Limb (tissue), 2 donors: ENCODE measurements around the gene HCLS1.
"Not testable (repeated sequence)": the region's sequence is repeated elsewhere in the genome, so short reads cannot be mapped to it uniquely, and the experiment has no call there.

Experiments used
- DNase-seq, 2 donors: peaks; one replicate each; pipeline ENCODE4 v3.0.0-alpha.2; 2016; ENCODE audit errors: extremely low spot score in 2 of 2

The HCLS1 gene

DNA sequence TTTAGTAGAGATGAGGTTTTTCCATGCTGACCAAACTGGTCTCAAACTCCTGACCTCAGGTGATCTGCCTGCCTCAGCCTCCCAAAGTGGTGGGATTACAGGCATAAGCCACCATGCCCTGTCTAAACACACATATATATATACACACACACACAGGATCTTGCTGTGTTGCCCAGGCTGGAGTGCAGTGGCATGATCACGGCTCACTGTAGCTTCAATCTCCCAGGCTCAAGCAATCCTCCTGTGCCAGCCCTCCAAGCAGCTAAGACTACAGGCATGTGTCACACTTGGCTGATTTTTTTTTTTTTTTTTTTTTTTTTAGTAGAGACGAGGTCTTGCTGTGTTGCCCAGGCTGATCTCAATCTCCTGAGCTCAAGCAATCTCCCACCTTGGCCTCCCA lies 60.8 kb downstream of the HCLS1 start:
- DNase-seq = not testable (repeated sequence)

DNA sequence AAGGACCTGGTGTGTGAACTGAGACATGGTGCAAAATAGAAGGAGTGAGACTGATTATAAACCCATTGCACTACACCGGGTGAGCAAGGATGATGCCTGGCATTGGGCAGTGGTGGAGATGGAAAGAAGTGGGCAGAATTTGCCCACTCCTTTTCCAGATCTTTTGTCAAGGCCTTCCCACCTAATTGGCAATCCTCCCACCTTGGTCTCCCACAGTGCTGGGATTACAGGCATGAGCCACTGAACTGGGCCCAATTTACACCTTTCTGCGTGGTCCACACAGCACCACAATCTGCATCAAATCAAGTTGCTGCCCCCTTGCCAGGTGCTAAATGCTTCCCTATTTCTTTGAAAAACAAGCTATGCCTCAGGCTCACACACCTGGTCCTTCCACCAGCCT lies 62.1 kb downstream of the HCLS1 start:
- no peak for DNase-seq

DNA sequence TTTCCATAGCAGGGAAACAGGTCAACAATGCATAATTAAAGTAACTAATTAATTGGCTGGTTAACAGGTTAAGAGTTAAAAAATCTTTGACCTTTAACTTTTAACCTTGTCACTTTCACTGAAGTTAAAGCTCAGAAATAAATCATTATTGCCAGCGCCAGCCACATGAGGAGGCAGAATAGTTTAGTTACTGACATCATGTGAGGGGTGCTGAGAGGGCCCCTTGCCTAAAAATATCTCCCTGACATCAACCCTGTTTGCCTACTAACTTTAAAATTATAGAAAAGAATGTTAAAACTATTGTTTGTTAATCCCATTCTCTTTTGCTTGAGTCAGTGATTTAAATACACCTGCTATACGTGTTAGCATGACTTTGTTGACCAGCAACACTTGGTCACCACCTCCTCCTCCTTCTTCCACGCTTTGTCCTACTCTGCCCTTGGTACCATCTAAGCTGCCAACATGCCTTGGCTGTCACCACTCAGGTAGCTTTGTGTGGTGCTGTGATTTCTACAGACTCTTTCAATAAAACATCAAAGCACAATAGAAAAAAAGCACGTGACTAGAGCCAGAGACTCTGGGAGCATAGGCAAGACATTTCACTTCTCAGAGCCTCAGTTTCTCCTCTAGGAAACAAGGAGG lies 64.8 kb downstream of the HCLS1 start:
- DNase-seq = no peak

DNA sequence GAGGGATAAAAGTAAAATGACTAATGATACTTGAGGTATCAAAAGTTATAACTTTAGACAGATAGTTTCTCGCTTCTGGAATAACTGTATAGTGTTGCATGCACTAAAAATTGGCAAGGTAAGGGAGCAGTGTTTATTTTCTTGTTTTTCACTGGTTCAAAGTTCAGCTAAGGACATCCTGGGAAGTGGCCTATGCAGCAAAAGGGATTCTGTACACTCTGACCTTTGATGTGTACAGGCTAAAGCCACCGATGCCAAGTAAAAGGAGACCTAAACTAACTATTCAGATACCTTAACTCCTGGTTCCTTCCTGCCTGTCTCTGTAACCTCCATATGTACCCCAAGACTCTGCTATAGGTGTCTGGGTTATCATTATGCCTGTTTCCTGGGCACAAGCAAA lies 65.9 kb downstream of the HCLS1 start:
- no peak for DNase-seq

DNA sequence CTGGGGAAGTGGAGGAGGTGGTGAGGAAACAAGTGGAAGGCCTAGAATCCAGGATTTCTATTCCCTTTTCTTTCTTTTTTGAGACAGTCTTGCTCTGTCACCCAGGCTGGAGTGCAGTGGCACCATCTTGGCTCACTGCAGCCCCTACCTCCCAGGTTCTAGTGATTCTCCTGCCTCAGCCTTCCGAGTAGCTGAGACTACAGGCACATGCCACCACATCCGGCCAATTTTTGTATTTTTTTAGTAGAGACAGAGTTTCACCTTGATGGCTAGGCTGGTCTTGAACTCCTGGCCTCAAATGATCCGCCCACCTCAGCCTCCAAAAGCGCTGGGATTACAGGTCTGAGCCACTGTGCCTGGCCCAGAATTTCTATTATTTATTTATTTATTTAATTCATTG lies 66.9 kb downstream of the HCLS1 start:
- DNase-seq = not testable (repeated sequence)

DNA sequence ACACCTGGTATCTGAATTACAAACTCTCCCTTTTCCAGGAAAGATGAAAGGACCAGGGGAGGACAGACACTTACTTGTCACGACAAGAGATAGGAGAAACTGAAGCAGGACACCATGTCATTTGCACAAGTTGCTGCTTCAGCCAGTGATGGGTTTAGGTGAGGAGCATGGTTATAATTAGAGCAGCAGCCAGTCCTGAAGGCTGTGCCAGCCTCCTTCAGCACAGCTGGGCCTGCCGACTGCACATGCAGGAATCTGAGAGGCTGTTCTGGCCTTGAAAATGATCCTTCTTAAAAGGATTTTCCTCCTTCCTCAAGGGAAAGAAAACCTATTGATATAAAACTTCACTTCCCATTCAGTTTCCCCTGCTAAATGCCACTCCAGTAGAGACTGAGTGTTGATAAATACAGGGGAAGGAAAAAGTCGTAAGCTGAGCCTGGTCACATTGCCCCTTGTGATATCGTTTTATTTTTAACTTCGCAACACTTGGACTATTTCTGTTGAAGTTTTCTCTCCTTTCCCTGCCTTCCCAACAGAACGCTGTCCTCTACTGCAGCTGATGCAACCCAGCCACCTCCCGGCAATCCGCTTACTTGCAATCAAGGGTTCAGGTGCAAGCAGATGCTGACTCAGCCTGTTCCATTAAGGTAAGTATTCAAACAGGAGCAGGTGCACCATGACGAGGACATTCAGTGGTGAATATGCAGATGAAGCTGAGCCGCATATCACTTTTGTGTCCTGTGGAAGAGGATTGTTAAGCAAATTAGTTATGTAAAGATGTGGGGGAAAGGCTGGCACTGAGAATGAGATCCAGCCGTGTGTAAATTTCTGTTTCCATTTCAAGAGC lies 67.6 kb downstream of the HCLS1 start, which contains the start of gene FBXO40:
Gene FBXO40, plus strand, starts transcription at position 524 of the 847 bp plus-strand sequence. CDS start 27,197 bp downstream, outside the sequence.
- no peak for DNase-seq

DNA sequence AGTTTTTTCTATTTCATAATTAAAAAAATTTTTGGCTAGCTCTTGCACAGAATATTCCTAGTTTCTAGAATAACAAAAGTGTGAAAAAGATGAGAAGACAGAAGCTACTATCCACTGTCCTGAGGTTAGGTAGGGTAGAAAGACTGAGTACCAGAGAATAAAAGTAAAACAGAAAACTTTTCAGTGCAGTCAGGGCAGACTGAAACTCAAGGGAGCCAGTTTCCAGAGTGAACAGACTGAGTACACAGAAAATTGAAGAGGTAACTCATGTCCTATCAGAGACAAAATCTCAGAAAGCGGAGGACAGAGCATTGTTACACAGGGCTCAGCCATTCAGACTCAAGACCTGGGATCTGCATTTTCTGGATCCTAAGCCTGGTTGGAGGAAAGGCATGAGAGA lies 76.3 kb downstream of the HCLS1 start:
- DNase-seq = no peak

DNA sequence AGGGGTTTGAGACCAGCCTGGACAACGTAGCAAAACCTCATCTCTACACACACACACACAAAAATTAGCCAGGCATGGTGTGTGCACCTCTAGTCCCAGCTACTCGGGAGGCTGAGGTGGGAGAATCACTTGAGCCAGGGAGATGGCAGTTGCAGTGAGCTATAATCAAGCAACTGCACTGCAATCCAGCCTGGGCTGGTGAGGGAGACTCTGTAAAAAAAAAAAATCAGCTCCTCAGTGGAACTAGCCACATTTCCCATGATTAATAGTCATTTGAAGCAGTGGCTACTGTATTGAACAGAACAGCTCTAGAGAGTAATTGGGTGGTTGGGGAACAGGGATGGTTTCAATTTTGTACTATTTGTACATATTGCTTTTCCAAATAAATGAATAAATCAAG lies 79.0 kb downstream of the HCLS1 start:
- no peak for DNase-seq
